GM23338 (cell line): Measurements from ENCODE around the gene LRRC8E.

Source experiments
- CTCF ChIP-seq, 2 experiments: fragments of 200-600 bp in 1 of 2; sonication (generic) in 1 of 2; conservative IDR thresholded peaks; 2 replicates each; pipeline versions ENCODE4 v1.5.1 to v1.6.1; 2016 to 2017; ENCODE audit warnings: antibody characterized with exemption in 2 of 2, low read depth in 2 of 2, mild to moderate bottlenecking in 2 of 2, moderate library complexity in 1 of 2
- ETS1 ChIP-seq: IDR thresholded peaks from 2 replicates; pipeline ENCODE4 v1.6.1; 2016; ENCODE audit warnings: antibody characterized with exemption
- EZH2 ChIP-seq: fragments of 200-600 bp; sonication (generic); IDR thresholded peaks from one replicate; pipeline ENCODE4 v1.8.0; 2017; ENCODE audit warnings: antibody characterized with exemption, mild to moderate bottlenecking, low read depth; ENCODE audit not compliant: unreplicated experiment
- EZH2phosphoT487 ChIP-seq: fragments of 200-600 bp; sonication (generic); IDR thresholded peaks from one replicate; pipeline ENCODE4 v1.8.1; 2018; ENCODE audit warnings: antibody characterized with exemption; ENCODE audit not compliant: unreplicated experiment
- JUNB ChIP-seq: IDR thresholded peaks from one replicate; pipeline ENCODE4 v1.6.1; 2016; ENCODE audit warnings: antibody characterized with exemption; ENCODE audit not compliant: unreplicated experiment
- POLR2AphosphoS5 ChIP-seq: IDR thresholded peaks from 2 replicates; pipeline ENCODE4 v1.6.1; 2016; ENCODE audit warnings: antibody characterized with exemption, low read depth
- REST ChIP-seq: IDR thresholded peaks from one replicate; pipeline ENCODE4 v1.6.1; 2018; ENCODE audit warnings: antibody characterized with exemption; ENCODE audit not compliant: unreplicated experiment
- STAT1 ChIP-seq: IDR thresholded peaks from one replicate; pipeline ENCODE4 v1.6.1; 2016; ENCODE audit warnings: antibody characterized with exemption; ENCODE audit not compliant: unreplicated experiment
- ZNF331 ChIP-seq: fragments of 250-450 bp; sonication (Bioruptor Pico); IDR thresholded peaks from 2 replicates; pipeline ENCODE4 v1.5.0; 2020; ENCODE audit warnings: low read depth, mild to moderate bottlenecking, moderate library complexity

GRCh38 chr19:7925171-7925851 lies 37.0 kb downstream of the LRRC8E start:
- TF ChIP-seq POLR2AphosphoS5 (0 out of 2 replicates have a peak, but pooled peaks have one; percentile 27), JUNB (no peak), CTCF (conservative IDR thresholded peaks at IDR 0.05; ENCODE audit: low read depth in 2 of 2) (peak; percentile 74 to 99), EZH2 (no peak), ZNF331 (CRISPR knock-in tag) (no peak), ETS1 (no peak), EZH2phosphoT487 (no peak), STAT1 (no peak), REST (no peak)
